HG03558 (cell line): ENCODE data around the gene C9orf43.
"Not testable (repeated sequence)": the region's sequence is repeated elsewhere in the genome, so short reads cannot be mapped to it uniquely, and the experiment has no call there.

Source experiments
- ATAC-seq: cut with Tn5 transposase; IDR thresholded peaks from one replicate; pipeline ENCODE4 v1.9.1; 2021; ENCODE audit warnings: moderate number of reproducible peaks; ENCODE audit not compliant: unreplicated experiment; ENCODE audit errors: extremely low read depth

The C9orf43 gene

DNA sequence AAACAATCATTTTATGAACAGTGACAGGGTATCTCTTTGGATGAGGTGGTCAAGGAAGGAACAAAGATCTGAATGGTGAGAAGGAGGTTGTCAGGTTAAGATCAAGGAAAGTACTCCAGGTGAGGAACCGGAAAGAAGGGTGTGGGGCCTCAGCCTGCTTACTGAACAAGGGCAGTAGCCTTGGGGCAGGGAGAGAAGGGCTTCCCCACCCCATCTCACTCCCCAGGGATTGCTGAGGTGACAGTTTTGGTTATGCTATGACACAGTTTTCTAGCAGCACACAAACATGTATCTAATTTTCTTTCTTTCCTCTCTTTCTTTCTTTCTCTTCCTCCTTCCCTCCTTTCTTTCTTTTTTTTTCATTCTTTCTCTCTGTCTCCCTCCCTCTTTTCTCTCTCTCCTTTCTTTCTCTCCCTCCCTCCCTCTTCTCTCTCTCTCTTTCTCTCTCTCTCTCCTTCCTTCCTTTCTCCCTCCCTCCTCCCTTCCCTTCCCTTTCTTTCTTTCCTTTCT lies 29.6 kb upstream of the C9orf43 start:
- no peak for ATAC-seq

DNA sequence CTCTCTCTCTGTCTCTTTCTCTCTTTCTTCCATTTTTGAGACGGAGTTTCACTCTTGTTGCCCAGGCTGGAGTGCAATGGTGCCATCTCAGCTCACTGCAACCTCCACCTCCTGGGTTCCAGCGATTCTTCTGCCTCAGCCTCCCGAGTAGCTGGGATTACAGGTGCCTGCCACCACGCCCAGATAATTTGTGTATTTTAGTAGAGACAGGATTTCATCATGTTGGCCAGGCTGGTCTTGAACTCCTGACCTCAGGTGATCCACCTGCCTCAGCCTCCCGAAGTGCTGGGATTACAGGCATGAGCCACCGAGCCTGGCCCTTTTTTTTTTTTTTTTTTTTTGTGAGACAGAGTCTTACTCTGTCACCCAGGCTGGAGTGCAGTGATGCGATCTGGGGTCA lies 29.1 kb upstream of the C9orf43 start:
- not testable (repeated sequence) for ATAC-seq

DNA sequence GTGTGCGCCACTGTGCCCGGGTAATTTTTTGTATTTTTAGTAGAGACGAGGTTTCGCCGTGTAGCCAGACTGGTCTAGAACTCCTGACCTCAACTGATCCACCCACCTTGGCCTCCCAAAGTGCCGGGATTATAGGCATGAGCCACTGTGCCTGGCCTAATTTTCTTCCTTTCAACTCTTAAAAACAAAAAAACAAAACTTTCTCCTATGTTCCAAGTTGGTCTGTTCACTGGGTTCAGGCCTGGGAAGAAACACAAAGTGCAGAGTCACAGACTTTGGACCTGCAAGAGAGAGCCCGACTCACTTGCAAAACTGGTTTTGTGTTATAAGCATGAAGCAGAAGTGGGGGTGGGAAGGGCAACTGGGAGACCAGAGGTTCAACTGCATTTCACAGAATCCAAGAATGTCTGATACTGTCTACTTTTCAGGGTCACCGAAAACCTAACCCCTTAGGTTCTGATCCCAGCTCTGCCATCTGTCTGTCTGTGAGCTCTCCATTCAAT lies 28.6 kb upstream of the C9orf43 start:
- no peak for ATAC-seq

DNA sequence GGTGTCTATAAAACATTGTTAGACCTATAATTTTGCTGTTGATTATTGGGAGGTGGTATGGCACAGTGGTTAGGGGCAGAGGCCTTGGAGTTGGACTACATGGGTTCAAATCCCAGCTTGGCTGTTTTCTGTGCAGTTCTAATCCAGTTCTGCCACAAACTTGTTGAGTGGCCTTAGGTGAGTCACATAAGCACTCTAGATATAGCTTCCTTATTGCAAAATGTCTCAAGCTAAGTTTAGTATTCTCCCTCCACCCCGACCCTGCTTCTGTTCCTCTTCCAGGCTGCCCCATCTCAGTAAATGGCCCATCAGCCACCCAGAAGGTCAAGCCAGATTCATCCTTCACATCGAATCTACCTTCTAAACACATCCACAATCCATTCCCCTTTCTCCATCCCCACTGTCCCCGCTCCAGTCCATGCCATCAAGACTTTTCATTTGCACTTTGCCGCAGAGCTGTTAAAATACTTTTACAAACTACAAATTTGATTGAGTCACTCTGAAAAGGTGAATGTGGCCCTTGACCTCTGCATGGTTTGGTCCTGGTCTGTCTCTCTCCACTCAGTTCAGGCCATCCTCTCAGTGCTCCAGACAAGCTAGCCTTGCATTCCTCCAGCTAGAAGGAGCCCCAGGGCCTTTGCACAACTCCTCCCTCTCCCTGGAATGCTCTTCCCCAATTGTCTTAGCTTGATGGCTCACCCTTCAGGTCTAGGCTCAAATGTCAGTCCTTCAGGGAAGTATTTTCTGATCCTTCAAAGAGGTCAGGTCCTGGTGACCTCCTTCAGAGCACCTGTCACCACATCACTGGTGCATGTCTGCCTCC lies 23.8 kb upstream of the C9orf43 start:
- no peak for ATAC-seq

DNA sequence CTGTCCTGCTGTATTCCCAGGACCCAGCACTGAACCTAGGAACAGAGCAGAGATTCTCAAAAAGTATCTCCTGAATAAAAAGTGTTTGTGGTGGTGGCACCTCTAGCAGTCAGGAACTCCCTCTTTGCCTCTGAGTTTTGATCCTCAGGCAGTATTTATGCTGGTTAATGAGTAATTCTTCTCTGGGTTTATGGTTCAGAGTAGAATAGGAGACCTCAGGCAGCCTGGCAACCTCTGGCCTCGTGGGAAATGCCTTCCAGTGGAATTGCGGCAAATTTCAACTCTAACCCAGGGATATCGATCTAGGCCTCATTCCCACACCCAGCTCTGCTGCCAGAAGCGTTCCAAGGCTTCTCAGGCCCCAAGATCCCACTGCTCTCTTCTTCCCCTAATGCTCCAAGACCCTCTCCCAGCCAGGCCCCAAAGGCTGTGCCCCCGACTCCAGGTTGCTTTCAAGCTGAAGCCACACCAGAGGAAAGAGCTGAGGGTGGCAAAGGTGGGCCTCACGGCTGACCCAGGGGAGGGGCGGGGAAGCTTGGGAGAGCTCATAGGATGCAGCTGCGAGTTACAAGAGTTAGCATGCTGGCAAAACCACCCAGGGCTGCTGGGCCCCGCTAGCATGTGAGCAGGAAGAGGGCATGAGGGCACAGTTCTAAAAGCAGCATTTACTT lies 22.9 kb upstream of the C9orf43 start:
- ATAC-seq: no peak

- ATAC-seq: no peak
Observed at GRCh38 chr9:113388833-113389232, 21.7 kb upstream of the C9orf43 start.

DNA sequence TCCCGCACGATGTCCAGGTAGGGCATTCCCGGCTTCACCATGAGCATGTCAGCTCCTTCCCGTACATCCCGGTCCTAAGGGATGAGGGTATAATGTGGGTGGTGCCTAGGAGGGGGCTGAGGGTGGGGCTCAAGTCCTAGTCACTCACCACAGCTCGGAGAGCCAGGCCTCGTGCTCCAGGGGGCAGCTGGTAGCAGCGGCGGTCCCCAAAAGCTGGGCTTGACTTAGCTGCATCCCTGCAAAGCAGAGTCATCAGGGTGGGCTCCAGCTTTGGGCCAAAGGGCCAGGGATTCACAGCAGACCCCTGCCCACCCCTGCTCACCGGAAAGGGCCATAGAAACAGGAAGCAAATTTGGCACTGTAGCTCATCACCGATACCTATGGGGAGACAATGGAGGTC lies 21.1 kb upstream of the C9orf43 start:
- ATAC-seq: no peak

DNA sequence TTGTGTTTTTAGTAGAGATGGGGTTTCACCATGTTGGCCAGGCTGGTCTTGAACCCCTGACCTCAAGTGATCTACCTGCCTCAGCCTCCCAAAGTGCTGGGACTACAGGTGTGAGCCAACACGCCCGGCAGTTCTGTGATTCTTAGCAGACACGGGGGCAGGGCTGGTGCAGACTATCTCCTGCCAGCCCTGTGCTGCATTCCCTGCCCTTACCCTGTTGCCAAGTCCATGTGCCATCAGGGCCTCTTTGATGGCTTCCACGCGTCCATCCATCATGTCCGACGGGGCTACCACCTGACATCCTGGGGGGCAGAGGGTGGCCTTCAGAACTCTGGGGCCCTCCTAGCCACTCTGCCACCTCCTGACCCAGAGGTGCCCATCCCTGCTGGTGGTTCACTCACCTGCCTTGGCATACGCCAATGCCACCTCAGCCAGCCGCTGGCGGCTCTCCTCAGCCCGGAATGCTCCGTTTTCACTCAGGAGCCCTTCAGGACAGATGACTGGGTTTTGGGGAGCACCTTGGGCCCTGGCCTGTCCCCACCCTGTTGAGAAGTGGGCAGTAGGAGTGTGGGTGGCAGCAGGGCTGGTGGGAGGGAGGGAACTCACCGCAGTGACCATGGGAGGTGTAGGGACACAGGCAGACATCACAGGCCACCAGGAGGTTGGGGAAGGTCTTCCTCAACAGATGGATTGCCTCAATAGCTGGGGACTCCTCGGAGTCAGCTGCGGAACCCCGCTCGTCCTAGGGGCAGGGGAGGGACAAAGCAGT lies 20.2 kb upstream of the C9orf43 start:
- ATAC-seq: no peak

DNA sequence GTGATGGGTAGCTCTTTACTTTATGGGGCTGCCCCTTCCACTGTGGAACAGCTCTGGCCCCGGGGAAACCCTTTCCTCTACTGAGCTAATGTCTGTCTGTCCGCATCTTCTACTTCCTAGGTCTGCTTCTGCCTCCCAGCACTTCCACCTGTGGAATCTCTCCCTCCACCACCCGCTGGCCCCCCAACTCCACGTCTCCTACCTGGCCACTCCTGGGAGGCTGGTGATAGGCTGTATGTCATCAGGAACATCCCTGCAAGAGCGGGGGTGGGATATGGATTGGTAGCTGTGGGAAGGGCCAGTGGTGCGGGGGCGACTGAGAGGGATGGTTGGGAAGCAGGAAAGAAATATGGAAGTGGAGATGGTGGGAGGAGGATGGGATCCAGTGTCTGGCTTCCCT lies 18.6 kb upstream of the C9orf43 start:
- no peak for ATAC-seq

- no peak for ATAC-seq
Observed at GRCh38 chr9:113393281-113393680, 17.3 kb upstream of the C9orf43 start.

GRCh38 chr9:113395000-113395861 lies 15.3 kb upstream of the C9orf43 start:
- ATAC-seq: no peak

GRCh38 chr9:113397203-113397631 lies 13.3 kb upstream of the C9orf43 start:
- ATAC-seq: no peak

DNA sequence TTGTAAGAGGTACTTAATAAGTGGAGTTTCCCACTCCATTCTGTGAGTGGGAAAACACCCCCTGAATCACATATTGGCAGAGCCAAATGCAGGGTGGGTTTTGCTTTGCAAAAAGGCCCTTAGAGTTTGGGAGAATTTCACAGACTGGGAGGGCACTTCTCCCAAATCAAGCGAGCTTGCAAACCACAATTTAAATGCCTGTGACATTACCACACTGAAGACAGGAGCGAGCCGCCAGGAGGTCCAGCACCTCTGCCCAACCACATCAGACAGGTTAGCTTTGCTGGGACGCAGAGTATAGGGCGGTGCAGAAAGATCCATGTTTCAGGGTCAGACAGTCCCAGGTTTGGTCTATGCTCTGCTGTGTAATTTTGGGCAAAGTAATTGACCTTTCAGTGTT lies 11.8 kb upstream of the C9orf43 start:
- no peak for ATAC-seq

GRCh38 chr9:113399646-113400200 lies 10.8 kb upstream of the C9orf43 start:
- ATAC-seq: no peak

DNA sequence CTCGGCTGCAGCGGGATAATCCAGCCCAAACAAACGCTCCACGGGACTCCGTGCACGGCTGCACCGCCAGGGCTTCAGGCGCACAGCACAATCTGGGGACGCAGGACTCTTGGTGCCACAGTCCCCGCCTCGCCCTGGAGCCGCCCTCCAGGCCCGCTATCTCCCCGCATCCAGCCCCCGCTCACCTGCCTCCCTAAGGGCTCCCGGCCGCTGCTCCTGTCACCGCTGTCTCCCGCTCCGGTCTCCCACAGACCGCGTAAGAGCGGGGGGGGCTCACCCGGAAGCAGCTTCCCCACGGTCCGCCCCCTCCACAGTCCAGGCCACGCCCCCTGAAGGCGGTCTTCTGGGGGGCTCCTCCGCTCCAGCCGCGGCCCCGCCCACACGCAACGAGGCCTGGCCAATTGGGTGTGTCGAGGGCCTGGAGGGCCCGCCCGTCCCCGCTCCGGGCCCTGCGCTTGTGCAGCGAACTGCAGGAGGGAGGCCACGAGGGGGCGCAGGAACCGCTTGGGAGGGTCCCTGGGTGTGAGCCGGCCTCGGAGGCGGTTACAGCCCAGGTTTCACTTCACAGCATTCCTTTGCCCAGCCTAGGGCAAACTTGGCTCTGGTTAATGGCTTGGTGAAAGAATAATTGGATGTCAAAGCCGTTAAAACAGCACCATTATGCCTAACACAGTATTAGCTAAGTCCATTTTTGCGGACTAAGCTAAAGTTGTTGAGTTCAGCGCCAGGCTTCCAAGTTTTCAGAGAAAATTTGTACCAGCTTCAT lies 9.3 kb upstream of the C9orf43 start, which contains the start of gene ALAD:
Gene ALAD, minus strand, starts transcription at position 258 of the 766 bp plus-strand sequence. CDS start 7,725 bp downstream, outside the sequence.
- ATAC-seq: peak; percentile 90

GRCh38 chr9:113403646-113404045 lies 6.9 kb upstream of the C9orf43 start:
- no peak for ATAC-seq

DNA sequence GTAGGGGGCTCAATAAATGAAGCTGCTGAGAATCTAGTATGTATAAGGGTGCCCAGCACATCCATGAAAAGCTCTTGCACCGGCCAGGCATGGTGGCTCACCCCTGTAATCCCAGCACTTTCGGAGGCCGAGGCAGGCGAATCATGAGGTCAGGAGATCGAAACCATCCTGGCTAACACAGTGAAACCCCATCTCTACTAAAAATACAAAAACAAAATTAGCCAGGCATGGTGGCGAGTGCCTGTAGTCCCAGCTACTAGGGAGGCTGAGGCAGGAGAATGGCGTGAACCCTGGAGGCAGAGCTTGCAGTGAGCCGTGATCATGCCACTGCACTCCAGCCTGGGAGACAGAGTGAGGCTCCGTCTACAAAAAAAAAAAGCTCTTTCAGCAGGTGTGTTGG lies 4.2 kb upstream of the C9orf43 start:
- not testable (repeated sequence) for ATAC-seq

GRCh38 chr9:113406873-113407511 lies 3.6 kb upstream of the C9orf43 start:
- not testable (repeated sequence) for ATAC-seq
